ENCODE results near the gene HOXA6. TPM values are rescaled to one million over a fixed set of nuclear protein-coding genes. Genes with fewer than 3 reads are reported as not detected.
A peak's percentile ranks its signal among the peaks of the same experiment; 100 is the strongest.

Gene HOXA6
- not detected in 2 replicates for total RNA-seq (2021)
- long read RNA-seq: 0 reads

DNA sequence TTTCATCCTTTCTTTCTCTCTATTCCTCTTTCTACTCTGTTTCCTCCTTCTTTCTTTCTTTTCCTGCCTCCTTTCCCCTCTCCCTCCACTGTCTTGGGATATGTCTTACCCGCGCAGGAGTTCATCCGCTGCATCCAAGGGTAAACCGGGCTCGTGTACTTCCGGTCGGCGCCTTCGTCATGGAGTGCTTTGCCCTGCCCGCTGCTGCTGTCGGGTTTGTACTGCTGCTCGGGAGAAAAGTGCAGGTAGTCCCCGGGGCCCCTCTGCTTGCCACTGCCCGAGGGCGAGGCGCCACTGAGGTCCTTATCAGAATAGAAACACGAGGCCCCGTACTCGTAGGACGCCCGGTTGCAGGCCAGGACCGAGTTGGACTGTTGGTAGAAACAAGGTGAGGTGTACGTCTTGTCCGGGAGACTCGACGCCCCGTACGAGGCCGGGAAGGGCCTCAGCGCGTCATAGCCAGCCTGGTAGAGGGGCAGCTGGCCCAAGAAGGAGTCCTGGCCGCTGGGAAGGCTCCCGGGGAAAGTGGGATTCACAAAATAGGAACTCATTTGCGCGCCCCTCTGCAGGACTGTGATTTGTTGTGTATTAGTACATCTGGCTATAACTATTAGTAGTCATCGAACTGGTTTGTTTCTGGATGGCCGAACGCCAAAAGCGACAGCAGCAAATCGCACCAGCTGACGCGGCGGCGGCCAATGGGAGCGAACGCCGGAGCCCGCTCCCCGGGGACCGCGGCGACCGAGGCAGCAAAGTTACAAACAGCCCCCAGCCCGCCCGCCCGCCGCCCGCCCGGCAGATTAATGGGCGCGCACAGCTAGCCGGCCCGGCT lies at the start of gene HOXA6:
HOXA6 (minus strand) TSS at position 576 of the 832 bp plus-strand sequence; CDS start at position 551, 25 bp downstream.
- H2BK120ac ChIP-seq (ENCODE audit: low read depth, low read length, poor library complexity, severe bottlenecking): no peak within 1 kb of the TSS
- no peak within 1 kb of the TSS for H3T11ph ChIP-seq (ENCODE audit: low read length)
- H4K8ac ChIP-seq (replicated peaks; ENCODE audit: insufficient read length, low read depth, low read length): no peak within 1 kb of the TSS
- no peak within 1 kb of the TSS for H2AFZ ChIP-seq (ENCODE audit: low read length)
- H3K56ac ChIP-seq (ENCODE audit: insufficient read length, low read depth, low read length): no peak within 1 kb of the TSS
- H3K23me2 ChIP-seq (ENCODE audit: insufficient read length, low read depth, low read length, poor library complexity, severe bottlenecking): peaks cover 14% of the 10 kb centered on the region
- H3K9me3 ChIP-seq (ENCODE audit: control insufficient read depth, low read depth, low read length): no peaks in the 10 kb centered on the region
- no CpG with 5 or more reads among the region's 63 CpGs for WGBS (ENCODE audit: extremely low coverage, insufficient read length, low lambda C conversion rate)
- H3K23ac ChIP-seq (ENCODE audit: insufficient read length, low read depth, low read length): no peak within 1 kb of the TSS
- no peak within 1 kb of the TSS for H3K4me2 ChIP-seq (ENCODE audit: insufficient read depth, insufficient read length, low read length)
- H2BK15ac ChIP-seq (ENCODE audit: low read depth, low read length): no peak within 1 kb of the TSS; the same call in 1 of the 2 replicates
- H2BK5ac ChIP-seq (ENCODE audit: insufficient read length, low read length): no peak within 1 kb of the TSS
- H3K4me3 Mint-ChIP-seq: peak within 1 kb of the TSS; percentile 2 to 66; a peak in 2 of 5 replicates
- TF ChIP-seq, protein P1, sequence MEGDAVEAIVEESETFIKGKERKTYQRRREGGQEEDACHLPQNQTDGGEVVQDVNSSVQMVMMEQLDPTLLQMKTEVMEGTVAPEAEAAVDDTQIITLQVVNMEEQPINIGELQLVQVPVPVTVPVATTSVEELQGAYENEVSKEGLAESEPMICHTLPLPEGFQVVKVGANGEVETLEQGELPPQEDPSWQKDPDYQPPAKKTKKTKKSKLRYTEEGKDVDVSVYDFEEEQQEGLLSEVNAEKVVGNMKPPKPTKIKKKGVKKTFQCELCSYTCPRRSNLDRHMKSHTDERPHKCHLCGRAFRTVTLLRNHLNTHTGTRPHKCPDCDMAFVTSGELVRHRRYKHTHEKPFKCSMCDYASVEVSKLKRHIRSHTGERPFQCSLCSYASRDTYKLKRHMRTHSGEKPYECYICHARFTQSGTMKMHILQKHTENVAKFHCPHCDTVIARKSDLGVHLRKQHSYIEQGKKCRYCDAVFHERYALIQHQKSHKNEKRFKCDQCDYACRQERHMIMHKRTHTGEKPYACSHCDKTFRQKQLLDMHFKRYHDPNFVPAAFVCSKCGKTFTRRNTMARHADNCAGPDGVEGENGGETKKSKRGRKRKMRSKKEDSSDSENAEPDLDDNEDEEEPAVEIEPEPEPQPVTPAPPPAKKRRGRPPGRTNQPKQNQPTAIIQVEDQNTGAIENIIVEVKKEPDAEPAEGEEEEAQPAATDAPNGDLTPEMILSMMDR (conservative IDR thresholded peaks at IDR 0.05): no peak
- H3K36me3 Mint-ChIP-seq (ENCODE audit: insufficient read depth in 1 of 3, low read depth in 3 of 3): no peaks in the 10 kb centered on the region; a peak in 3 of 7 replicates
- no peak within 1 kb of the TSS for H2BK20ac ChIP-seq (ENCODE audit: low read depth, low read length, poor library complexity, severe bottlenecking)
- H3K14ac ChIP-seq (ENCODE audit: insufficient read depth, low read length): no peak within 1 kb of the TSS
- peaks cover 94% of the 10 kb centered on the region for H3K27me3 ChIP-seq (ENCODE audit: insufficient read depth, low read length)
- H3K4ac ChIP-seq (ENCODE audit: low read depth, low read length): no peak within 1 kb of the TSS
- H3K27ac ChIP-seq (ENCODE audit: insufficient read length, low read depth, low read length): no peak within 1 kb of the TSS
- no peaks in the 10 kb centered on the region for H3K4me1 ChIP-seq (ENCODE audit: insufficient read depth, low read length)
- peaks cover 15 to 33% of the 10 kb centered on the region in 2 experiments for H3K4me1 Mint-ChIP-seq
- no peak within 1 kb of the TSS for H4K5ac ChIP-seq (ENCODE audit: insufficient read length, low read depth, low read length)
- no peak within 1 kb of the TSS for H3K27ac Mint-ChIP-seq
- no peak within 1 kb of the TSS for H2BK12ac ChIP-seq (ENCODE audit: insufficient read length, low read depth, low read length)
- peak; percentile 53 for DNase-seq
- no peaks in the 10 kb centered on the region for H4K20me1 ChIP-seq (ENCODE audit: control insufficient read depth, insufficient read depth, insufficient read length)
- H3K9ac ChIP-seq (ENCODE audit: extremely low read depth, insufficient read length, low read length): no peak within 1 kb of the TSS
- H2AK5ac ChIP-seq (ENCODE audit: insufficient read length, low read length): no peak within 1 kb of the TSS
- H3K79me2 ChIP-seq (ENCODE audit: insufficient read depth, low read length): no peaks in the 10 kb centered on the region
- no peak within 1 kb of the TSS for H3K18ac ChIP-seq (ENCODE audit: insufficient read length, low read depth, low read length)
- peaks cover 21 to 22% of the 10 kb centered on the region in 2 experiments for H3K9me3 Mint-ChIP-seq
- H4K91ac ChIP-seq (ENCODE audit: insufficient read length, low read depth, low read length): no peak within 1 kb of the TSS
- H3K79me1 ChIP-seq (ENCODE audit: insufficient read depth, low read depth, low read length, poor library complexity, severe bottlenecking): no peaks in the 10 kb centered on the region
- H3K27me3 Mint-ChIP-seq (ENCODE audit: low read depth): peaks cover 100% of the 10 kb centered on the region

Data from H9 (cell line).